HFF-Myc (cell line): ENCODE results near the gene CEP164.
"Not testable (repeated sequence)": the region's sequence is repeated elsewhere in the genome, so short reads cannot be mapped to it uniquely, and the experiment has no call there.

Experiments
- DNase-seq: peaks from one replicate; pipeline ENCODE4 v3.0.0-alpha.2; 2011; ENCODE audit warnings: low read depth; ENCODE audit errors: extremely low read depth
- H3K4me3 ChIP-seq: replicated peaks from 2 replicates; pipeline ENCODE4 v1.5.1; 2011; ENCODE audit warnings: low read depth, mild to moderate bottlenecking, control low read depth, low read length
- CTCF ChIP-seq: IDR thresholded peaks from 2 replicates; pipeline ENCODE4 v1.5.1; 2012; ENCODE audit warnings: mild to moderate bottlenecking, low read depth, low read length, control low read depth; ENCODE audit errors: missing control alignments

Gene CEP164

DNA sequence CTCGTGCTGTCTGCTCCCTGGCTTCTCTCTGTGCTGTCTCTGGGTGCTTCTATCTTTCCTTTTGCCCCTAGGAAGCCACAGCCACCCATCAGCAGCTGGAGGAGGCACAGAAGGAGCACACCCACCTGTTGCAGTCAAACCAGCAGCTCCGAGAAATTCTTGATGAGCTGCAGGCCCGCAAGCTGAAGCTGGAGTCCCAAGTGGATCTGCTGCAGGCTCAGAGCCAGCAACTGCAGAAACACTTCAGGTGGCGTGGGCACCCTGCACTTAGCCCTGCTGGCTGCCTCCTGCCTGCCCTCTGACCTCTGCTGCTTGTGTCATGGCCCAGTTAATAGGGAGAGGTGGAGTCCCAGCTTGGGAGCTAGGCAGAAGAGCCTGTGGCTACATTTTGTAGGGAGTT is 67.8 kb downstream of the CEP164 start:
- H3K4me3 ChIP-seq = no peak overlapping the region
- TF ChIP-seq CTCF = no peak
- DNase-seq = no peak

- H3K4me3 ChIP-seq = no peak overlapping the region
- no peak for DNase-seq
These were observed 69.3 kb downstream of the CEP164 start for GRCh38 chr11:117396970-117397369.

DNA sequence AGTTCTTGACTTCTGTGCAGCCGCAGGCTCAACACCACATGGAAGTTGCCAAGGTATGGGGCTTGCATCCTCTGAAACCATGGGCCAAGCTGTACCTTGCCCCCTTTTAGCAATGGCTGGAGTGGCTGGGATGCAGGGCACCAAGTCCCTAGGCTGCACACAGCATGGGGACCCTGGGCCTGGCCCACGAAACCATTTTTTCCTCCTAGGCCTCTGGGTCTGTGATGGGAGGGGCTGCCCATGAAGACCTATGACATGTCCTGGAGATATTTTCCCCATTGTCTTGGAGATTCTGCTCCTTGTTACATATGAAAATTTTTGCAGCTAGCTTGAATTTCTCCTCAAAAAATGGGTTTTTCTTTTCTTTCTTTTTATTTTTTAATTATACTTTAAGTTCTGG is 71.0 kb downstream of the CEP164 start:
- not testable (repeated sequence) for H3K4me3 ChIP-seq, DNase-seq

More at GRCh38 chr11:117396970-117397369, 69.3 kb downstream of the CEP164 start:
- no peak for TF ChIP-seq CTCF

- H3K4me3 ChIP-seq, DNase-seq: not testable (repeated sequence)
These were observed 71.6 kb downstream of the CEP164 start for GRCh38 chr11:117399100-117399840.

DNA sequence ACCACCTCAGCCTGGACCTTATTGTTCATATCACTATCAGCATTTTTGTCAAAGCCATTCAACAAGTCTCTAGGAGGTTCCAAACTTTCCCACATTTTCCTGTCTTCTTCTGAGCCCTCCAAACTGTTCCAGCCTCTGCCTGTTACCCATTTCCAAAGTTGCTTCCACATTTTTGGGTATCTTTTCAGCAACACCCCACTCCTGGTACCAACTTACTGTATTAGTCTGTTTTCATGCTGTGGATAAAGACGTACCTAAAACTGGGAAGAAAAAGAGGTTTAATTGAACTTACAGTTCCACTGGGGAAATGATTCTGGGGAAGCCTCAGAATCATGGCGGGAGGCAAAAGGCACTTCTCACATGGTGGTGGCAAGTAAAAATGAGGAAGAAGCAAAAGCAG is 78.2 kb downstream of the CEP164 start:
- not testable (repeated sequence) for H3K4me3 ChIP-seq, DNase-seq

DNA sequence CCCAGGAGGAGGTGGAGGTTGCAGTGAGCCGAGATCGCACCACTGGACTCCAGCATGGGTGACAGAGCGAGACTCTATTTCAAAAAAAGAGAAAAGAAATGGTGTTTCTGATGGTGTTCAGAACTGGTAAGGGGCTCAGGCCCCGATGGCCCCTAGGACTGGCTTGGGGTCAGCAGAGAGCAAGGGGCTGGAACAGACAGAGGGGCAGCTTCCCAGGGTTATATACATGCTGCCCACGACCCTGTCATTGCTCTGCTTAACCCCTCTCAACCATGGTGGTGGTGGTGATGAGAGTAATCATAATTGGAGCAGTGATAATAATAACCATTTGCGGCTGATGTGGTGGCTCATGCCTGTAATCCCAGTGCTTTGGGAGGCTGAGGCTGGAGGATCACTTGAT is 79.4 kb downstream of the CEP164 start:
- H3K4me3 ChIP-seq = no peak overlapping the region
- DNase-seq = no peak
- TF ChIP-seq CTCF = no peak

DNA sequence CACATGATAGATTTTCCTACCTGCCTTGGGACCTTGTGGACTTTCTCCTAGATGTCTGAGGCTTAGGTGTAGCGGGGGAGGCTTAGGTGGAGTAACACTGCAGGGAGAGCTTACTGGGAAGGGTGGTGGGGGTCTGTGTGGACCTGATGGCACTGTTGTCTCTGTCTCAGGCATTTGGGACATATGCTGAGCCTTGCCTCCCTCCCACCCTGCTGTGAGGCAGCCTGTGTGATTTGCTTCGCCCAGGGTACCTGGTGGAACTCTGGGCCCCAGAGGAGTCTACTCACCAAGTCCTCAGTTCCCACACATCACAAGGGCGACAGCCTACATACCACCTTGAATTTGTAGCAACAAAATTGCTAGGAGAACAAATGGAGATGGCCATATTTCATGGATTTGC is 80.7 kb downstream of the CEP164 start:
- H3K4me3 ChIP-seq = no peak overlapping the region
- no peak for DNase-seq
- no peak for TF ChIP-seq CTCF

DNA sequence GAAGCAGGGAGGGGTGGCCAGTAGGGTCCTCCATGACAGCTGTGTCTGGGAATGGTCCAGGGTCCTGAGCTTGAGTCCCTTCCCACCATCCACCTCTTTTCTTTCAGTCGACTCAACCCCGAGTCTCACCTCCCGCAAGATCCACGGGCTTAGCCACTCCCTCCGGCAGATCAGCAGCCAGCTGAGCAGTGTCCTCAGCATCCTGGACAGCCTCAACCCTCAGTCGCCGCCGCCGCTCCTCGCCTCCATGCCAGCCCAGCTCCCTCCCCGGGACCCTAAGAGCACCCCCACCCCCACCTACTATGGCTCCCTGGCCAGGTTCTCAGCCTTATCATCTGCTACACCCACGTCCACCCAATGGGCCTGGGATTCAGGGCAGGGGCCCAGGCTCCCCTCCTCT is 81.9 kb downstream of the CEP164 start:
- DNase-seq = no peak
- no peak overlapping the region for H3K4me3 ChIP-seq
- no peak for TF ChIP-seq CTCF
